DMS 273 (cell line): ENCODE results near the gene ZNF276.
"Not testable (repeated sequence)": the region's sequence is repeated elsewhere in the genome, so short reads cannot be mapped to it uniquely, and the experiment has no call there.

Experiments used
- DNase-seq: peaks from one replicate; lab custom pipeline; 2025; ENCODE audit not compliant: unreplicated experiment; lab: John Stamatoyannopoulos, UW

ZNF276 gene

GRCh38 chr16:89733792-89734191 lies 12.5 kb downstream of the ZNF276 start:
- DNase-seq, result no peak

DNA sequence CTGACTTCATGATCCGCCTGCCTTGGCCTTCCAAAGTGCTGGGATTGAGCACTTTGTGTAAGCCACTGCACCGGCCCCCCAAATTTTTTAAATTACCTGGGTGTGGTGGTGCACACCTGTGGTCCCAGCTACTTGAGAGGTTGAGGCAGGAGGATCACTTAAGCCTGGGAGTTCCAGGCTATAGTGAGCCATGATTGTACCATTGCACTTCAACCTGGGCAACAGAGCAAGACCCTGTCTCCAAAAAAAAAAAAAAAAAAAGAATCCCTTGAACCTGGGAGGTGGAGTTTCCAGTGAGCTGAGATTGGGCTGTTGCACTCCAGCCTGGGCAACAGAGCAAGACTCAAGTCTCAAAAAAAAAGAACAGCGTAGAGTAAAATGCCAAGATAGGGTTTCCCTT lies 15.2 kb downstream of the ZNF276 start:
- no peak for DNase-seq

GRCh38 chr16:89737341-89738071 lies 16.2 kb downstream of the ZNF276 start:
- no peak for DNase-seq

- DNase-seq, result no peak
These were observed 16.7 kb downstream of the ZNF276 start for GRCh38 chr16:89738072-89738377.

DNA sequence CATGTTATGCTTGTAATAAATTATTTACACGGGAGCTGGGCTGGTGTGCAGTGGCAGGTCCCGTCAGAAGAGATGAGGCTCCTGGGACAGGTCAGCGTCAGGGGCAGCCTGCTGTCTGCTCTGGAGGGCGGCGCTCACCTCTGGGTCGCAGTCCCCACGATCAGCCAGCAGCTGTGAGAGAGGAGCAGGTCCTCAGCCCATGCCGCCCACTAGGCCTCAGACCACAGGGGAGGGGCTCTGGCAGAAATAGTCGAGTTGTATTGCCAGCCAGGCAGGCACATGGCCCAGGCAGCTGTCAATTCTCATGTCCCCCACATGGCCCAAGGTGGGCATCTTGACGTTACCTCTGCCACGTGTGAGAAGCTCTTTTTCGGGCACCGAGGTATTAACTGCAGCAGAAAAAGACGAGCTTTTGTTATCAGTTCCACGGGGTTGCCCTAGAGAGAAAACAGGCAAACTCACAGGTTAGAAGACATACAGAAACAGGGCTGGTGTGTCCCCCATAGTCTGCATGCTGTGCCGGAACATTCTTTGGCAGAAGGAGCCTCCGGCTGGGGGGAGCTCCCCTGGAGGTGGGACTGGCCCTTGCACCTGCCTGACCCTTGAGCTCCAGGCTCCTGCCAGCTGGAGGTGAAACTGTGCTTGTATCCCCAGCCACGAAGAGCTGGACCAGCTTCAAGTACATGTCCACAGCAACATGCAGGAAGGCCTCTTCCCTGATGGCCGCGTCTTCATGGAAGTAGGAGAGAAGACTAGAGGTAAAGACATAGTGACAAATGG lies 17.4 kb downstream of the ZNF276 start:
- DNase-seq, result no peak

DNA sequence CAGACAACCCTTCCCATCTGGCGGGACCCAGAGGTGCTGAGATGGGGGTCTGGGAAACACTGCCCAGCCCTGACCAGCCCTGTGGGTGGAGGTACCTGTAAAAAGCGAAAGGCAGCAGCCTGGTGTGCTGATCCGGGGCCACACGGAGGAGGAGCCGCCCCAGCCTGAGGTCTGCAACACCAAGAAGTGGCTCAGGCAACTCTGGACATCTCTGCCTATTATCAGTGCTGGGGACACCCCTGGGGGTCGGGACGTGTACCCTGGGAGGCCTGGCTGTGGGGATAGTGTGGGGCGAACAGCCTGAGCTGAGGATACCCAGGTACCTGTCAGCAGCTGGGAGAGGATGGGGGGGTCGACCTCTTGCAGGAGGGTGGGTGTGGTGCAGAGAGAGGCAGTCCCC lies 18.0 kb downstream of the ZNF276 start:
- no peak for DNase-seq

DNA sequence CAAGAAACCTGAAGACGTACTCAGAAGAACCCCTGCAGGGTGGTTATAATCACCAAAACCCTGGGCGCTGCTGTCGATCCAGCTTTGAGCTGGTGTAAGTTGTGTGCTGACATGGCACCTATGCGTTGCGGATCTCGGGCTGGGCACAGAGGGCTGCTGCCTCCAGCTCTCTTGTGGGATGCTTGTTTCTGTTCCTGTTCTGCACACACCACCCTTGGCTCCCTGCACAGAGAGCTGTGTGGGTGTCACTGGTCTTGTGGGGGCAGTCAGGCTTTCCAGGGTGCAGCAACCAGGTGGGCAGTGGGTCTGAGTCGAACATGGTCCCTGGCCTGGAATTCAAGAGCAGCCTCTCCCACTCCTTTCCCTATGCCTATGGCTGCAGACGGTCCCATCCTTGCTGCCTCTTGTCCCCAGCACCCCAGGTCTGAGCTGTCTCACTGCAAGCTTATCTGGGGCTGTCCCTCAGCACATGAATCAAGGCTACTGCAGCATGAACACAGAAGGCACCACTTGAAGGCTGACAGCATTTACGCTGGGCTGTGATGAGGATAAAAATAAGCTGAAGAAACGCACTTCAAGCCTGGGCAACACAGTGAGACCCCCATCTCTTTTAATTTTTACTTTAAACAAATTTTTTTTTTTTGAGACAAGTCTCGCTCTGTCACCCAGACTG lies 20.1 kb downstream of the ZNF276 start:
- no peak for DNase-seq

- DNase-seq, result no peak
These were observed 21.6 kb downstream of the ZNF276 start for GRCh38 chr16:89742948-89743347.

GRCh38 chr16:89744813-89745212 lies 23.5 kb downstream of the ZNF276 start:
- DNase-seq, result no peak

DNA sequence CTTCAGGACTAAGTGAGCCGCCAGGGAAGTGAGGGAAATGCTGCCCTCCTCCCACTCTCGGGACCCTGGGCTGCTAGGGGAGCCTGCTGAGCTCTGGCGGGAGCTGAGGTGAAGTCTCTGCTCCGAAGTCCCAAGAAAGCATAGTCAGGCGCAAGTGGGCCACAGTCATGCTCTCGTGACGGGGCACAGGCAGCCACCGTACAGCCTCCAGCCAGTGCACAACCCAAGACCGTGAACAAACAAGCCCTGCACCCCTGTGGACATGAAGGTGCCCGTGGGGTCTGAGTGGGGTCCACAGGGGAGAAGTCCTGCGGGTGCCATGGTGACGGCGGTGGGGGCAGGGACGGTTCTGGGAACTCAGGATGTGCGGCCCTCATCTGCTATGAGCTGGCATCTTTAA lies 24.7 kb downstream of the ZNF276 start:
- DNase-seq, result no peak

DNA sequence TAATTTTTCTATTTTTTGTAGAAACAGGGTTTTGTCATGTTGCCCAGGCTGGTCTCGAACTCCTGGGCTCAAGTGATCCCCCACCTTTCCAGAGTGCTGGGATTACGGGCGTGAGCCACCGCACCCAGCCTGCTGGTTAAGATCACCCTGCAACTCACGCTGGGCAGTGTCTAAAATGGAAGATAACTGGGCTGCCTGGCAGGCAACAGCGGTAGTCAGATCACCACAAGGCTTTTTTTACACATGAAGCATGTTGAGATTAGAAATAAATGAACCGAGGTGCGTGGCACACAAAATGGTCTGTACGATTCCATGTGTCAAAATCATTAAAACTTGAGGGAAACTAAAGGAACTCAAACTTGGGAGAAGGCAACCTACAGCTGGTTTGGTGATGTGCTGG lies 26.7 kb downstream of the ZNF276 start:
- no peak for DNase-seq

- DNase-seq, result no peak
These were observed 27.6 kb downstream of the ZNF276 start for GRCh38 chr16:89748921-89749320.

- no peak for DNase-seq
These were observed 28.3 kb downstream of the ZNF276 start for GRCh38 chr16:89749637-89750036.

GRCh38 chr16:89759746-89760340 lies 38.5 kb downstream of the ZNF276 start:
- DNase-seq, result no peak

GRCh38 chr16:89761304-89761922 lies 40.1 kb downstream of the ZNF276 start:
- DNase-seq, result no peak

DNA sequence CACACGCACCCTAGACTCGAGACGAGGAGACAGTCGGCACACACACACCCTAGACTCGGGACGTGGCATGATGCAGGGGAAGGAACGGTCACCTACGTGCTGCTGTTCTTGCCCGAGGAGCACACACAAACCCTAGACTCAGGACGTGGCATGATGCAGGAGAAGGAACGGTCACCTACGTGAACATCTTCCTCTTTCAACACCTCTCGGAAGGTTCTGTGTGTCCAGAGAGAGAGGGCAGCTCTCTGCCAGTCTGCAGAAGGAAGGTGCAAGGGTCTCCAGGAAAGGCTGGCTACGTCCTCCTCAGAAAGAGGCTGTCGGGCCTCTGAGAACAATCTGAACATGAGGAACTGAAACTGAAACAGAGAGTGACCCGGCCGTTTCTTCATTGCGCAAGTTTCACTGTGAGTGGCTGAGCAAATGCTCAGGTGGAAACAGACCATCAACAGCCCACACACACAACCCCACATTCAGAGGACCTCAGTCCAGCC lies 43.4 kb downstream of the ZNF276 start:
- DNase-seq, result no peak

GRCh38 chr16:89765292-89765830 lies 44.0 kb downstream of the ZNF276 start:
- no peak for DNase-seq

GRCh38 chr16:89770367-89770766 lies 49.0 kb downstream of the ZNF276 start:
- no peak for DNase-seq

DNA sequence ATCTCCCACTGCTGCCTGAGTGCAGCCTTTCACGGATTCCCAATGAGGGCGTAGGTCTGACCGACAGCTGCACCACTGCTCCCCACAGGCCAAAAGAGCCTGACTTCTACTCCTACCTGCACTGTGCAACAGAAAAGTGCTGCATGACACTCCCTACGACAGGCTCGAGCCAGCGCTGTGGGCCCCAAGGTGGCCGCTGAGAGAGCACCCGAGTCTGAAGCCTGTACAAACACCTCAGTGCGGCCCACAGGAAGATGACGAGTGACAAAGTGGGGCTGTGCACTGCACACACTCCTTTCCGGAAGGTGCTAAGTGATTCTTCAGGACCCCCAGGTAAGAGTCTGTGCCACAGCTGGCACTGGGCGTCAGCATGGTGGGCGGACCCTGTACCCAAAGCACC lies 53.9 kb downstream of the ZNF276 start:
- no peak for DNase-seq

DNA sequence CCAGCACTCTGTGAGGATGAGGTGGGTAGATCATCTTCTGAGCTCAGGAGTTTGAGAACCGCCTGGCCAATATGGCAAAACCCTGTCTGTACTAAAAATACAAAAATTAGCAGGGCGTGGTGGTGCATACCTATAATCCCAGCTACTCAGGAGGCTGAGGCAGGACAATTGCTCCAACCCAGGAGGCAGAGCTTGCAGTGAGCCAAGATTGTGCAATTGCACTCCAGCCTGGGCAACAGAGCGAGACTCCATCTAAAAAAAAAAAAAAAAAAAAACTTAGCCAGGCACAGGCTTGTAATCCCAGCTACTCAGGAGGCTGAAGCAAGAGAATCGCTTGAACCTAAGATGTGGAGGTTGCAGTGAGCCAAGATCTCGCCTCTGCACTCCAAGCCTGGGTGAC lies 56.9 kb downstream of the ZNF276 start:
- not testable (repeated sequence) for DNase-seq
